Keratinocyte (primary cell): Measurements from ENCODE around the gene CXXC5. TPM values are rescaled to one million over a fixed set of nuclear protein-coding genes. Genes with fewer than 3 reads are reported as not detected.

Experiments
- DNase-seq: peaks from one replicate; pipeline ENCODE4 v3.0.0-alpha.2; 2011; ENCODE audit warnings: low read depth, missing footprints, low spot score
- FAIRE-seq: peaks from 2 replicates; lab custom pipeline; 2011; peaks lifted over from hg19 to GRCh38; lab: Jason Lieb, UNC
- H2AFZ ChIP-seq: 2 replicates; pipeline ENCODE4 v1.6.0; 2012; ENCODE audit warnings: low read length, control low read depth, inconsistent platforms; ENCODE audit not compliant: control insufficient read depth
- H3K27ac ChIP-seq: 2 replicates; pipeline ENCODE4 v1.5.1; 2011; ENCODE audit warnings: low read length; ENCODE audit not compliant: control insufficient read depth, insufficient read depth
- H3K27me3 ChIP-seq: 3 replicates; pipeline ENCODE4 v1.6.0; 2011; ENCODE audit warnings: low read length; ENCODE audit not compliant: control insufficient read depth, insufficient read depth; ENCODE audit errors: extremely low read depth
- H3K36me3 ChIP-seq, 2 experiments: 2 replicates in 1 of 2; 3 replicates in 1 of 2; pipeline ENCODE4 v1.5.1; 2011; ENCODE audit warnings: low read length in 2 of 2, mild to moderate bottlenecking in 1 of 2; ENCODE audit not compliant: control insufficient read depth in 2 of 2, insufficient read depth in 2 of 2; ENCODE audit errors: extremely low read depth in 1 of 2
- H3K4me1 ChIP-seq: 3 replicates; pipeline ENCODE4 v1.5.1; 2011; ENCODE audit warnings: low read length; ENCODE audit not compliant: control insufficient read depth, insufficient read depth; ENCODE audit errors: extremely low read depth
- H3K4me2 ChIP-seq: 3 replicates; pipeline ENCODE4 v1.6.0; 2011; ENCODE audit warnings: low read depth, low read length; ENCODE audit not compliant: control insufficient read depth, insufficient read depth; ENCODE audit errors: extremely low read depth
- H3K4me3 ChIP-seq, 3 experiments: fragments of 200-600 bp in 1 of 3; sonication (generic) in 1 of 3; 2 replicates in 2 of 3; 3 replicates in 1 of 3; pipeline ENCODE4 v1.5.1; 2011 to 2016; ENCODE audit warnings: low read length in 3 of 3, mild to moderate bottlenecking in 3 of 3, control low read depth in 2 of 3, inconsistent platforms in 1 of 3, low read depth in 1 of 3, mixed read lengths in 1 of 3, mixed run types in 1 of 3, moderate library complexity in 1 of 3; ENCODE audit not compliant: control insufficient read depth in 2 of 3, insufficient read depth in 2 of 3; ENCODE audit errors: extremely low read depth in 1 of 3
- H3K79me2 ChIP-seq: 2 replicates; pipeline ENCODE4 v1.6.0; 2012; ENCODE audit warnings: low read length; ENCODE audit not compliant: control insufficient read depth, insufficient read depth
- H3K9ac ChIP-seq: 3 replicates; pipeline ENCODE4 v1.6.0; 2011; ENCODE audit warnings: low read length; ENCODE audit not compliant: control insufficient read depth, insufficient read depth; ENCODE audit errors: extremely low read depth
- H3K9me1 ChIP-seq: 3 replicates; pipeline ENCODE4 v1.6.0; 2011; ENCODE audit warnings: low read length; ENCODE audit not compliant: control insufficient read depth, insufficient read depth; ENCODE audit errors: extremely low read depth
- H3K9me3 ChIP-seq: 2 replicates; pipeline ENCODE4 v1.5.1; 2012; ENCODE audit warnings: low read depth, low read length; ENCODE audit not compliant: control insufficient read depth
- H4K20me1 ChIP-seq: 3 replicates; pipeline ENCODE4 v1.6.0; 2011; ENCODE audit warnings: low read length; ENCODE audit not compliant: control insufficient read depth, insufficient read depth; ENCODE audit errors: extremely low read depth
- EZH2 ChIP-seq: IDR thresholded peaks from one replicate; pipeline ENCODE4 v1.6.1; 2012; ENCODE audit warnings: inconsistent platforms, mild to moderate bottlenecking, low read length, moderate library complexity
- dilution Hi-C: fragments of 300-500 bp; cut with MboI; formaldehyde crosslinking; loops from one replicate; pipeline ENCODE4 v1.7.0; 2020; ENCODE audit warnings: low sequenced_read_pairs; ENCODE audit not compliant: extremely low pct_ligation_motif_present
- polyA plus RNA-seq, 5 experiments: library from polyadenylated mRNA; depleted of rRNA in 3 of 5; stranded (reverse) in 3 of 5; stranded (forward) in 1 of 5; unstranded in 1 of 5; fragments of >200 nt; gene quantifications; 1 replicate in 1 of 5; 2 replicates in 3 of 5; 3 replicates in 1 of 5; pipeline versions ENCODE4 v1.2.1 to v1.2.3, GENCODE V29; 2011 to 2012; ENCODE audit warnings: missing spikeins in 2 of 5, low read depth in 1 of 5, low replicate concordance in 1 of 5
- TF ChIP-seq, protein P1 (sequence below), 3 experiments: IDR thresholded peaks in 1 of 3; conservative IDR thresholded peaks in 1 of 3; optimal IDR thresholded peaks in 1 of 3; 2 replicates in 2 of 3; 3 replicates in 1 of 3; pipeline versions ENCODE3 to v1.5.1; 2011; ENCODE audit warnings: low read length in 3 of 3, mild to moderate bottlenecking in 3 of 3, moderate library complexity in 2 of 3, control low read depth in 1 of 3, inconsistent platforms in 1 of 3; ENCODE audit not compliant: insufficient read depth in 2 of 3; ENCODE audit errors: extremely low read depth in 1 of 3

CXXC5 gene
- polyA plus RNA-seq, 1 donor (not counting 4 experiments of a cell fraction or from before 2014, with no cell fraction given): 1.0 TPM

DNA sequence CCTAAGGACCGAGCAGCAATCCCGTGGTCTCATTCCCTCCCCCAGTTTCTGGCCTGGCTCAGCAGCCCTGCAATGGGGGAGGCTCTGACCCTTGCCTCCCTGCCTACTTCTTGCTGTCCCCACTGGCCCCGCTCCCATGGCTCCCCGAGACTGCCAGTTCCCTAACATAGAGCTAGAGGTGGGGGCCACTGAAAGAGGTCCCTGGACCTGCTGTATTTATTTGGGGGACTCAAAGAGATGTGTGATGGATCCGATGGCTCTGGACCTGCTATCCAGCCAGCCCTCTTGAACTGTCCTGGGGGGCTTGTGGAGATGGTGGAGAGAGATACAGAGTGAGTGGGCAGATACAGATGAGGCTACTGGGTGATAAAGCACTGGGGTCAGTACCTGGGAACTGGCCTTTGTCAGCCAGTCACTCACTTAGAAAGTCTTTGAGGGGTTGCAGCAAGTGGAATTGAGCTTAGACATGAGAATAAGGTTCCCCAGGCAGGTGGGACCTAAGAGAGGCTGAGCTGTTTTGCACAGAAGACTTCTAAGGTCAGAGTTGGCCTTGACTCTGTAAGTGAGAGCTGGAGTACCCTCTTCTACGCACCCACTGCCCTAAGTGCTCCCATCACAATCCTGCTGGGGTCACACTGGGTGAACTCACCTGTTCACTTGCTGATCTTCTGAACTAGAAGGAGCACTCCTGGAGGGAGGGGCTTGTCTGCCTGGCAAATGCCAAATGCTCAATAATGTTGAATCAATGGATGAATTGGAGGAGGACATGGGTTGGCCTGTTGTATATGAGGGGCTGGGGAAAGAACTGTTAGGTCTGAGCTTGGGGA lies 42.9 kb downstream of the CXXC5 start:
- no peaks in the 10 kb centered on the region for H3K79me2 ChIP-seq
- dilution Hi-C loops: no loop called here
- FAIRE-seq: no peak
- H3K4me1 ChIP-seq: no peaks in the 10 kb centered on the region
- no peak overlapping the region for H3K9ac ChIP-seq
- no peak overlapping the region for H2AFZ ChIP-seq
- no peak for DNase-seq
- TF ChIP-seq, protein P1, sequence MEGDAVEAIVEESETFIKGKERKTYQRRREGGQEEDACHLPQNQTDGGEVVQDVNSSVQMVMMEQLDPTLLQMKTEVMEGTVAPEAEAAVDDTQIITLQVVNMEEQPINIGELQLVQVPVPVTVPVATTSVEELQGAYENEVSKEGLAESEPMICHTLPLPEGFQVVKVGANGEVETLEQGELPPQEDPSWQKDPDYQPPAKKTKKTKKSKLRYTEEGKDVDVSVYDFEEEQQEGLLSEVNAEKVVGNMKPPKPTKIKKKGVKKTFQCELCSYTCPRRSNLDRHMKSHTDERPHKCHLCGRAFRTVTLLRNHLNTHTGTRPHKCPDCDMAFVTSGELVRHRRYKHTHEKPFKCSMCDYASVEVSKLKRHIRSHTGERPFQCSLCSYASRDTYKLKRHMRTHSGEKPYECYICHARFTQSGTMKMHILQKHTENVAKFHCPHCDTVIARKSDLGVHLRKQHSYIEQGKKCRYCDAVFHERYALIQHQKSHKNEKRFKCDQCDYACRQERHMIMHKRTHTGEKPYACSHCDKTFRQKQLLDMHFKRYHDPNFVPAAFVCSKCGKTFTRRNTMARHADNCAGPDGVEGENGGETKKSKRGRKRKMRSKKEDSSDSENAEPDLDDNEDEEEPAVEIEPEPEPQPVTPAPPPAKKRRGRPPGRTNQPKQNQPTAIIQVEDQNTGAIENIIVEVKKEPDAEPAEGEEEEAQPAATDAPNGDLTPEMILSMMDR (optimal IDR thresholded peaks at IDR 0.05 in 1 of 3, IDR thresholded peaks at IDR 0.05 in 1 of 3, conservative IDR thresholded peaks at IDR 0.05 in 1 of 3; ENCODE audit: extremely low read depth in 1 of 3, insufficient read depth in 2 of 3, low read length in 3 of 3): no peak
- no peak for TF ChIP-seq EZH2
- H3K36me3 ChIP-seq: no peaks in the 10 kb centered on the region
- H3K27me3 ChIP-seq: no peaks in the 10 kb centered on the region
- H3K4me3 ChIP-seq: no peak overlapping the region
- no peaks in the 10 kb centered on the region for H4K20me1 ChIP-seq
- no peak overlapping the region for H3K27ac ChIP-seq
- H3K4me2 ChIP-seq: no peak overlapping the region
- no peaks in the 10 kb centered on the region for H3K9me3 ChIP-seq
- no peaks in the 10 kb centered on the region for H3K9me1 ChIP-seq

DNA sequence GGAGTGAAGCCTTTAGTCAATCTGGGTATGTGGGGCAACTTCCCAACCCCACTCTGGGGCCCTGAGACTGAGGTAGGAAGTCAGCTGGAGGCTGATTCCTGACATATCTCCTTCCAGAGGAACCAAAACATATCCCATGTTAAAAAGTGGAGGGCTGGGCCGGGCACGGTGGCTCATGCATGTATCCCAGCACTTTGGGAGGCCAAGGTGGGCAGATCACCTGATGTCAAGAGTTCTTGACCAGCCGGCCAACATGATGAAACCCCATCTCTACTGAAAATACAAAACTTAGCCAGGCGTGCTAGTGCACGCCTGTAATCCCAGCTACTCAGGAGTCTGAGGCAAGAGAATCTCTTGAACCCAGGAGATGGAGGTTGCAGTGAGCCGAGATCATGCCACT lies 44.0 kb downstream of the CXXC5 start:
- FAIRE-seq (no peak), DNase-seq (no peak)
- TF ChIP-seq, protein P1 (optimal IDR thresholded peaks at IDR 0.05 in 1 of 3, IDR thresholded peaks at IDR 0.05 in 1 of 3, conservative IDR thresholded peaks at IDR 0.05 in 1 of 3; ENCODE audit: extremely low read depth in 1 of 3, insufficient read depth in 2 of 3, low read length in 3 of 3): no peak
- no peak for TF ChIP-seq EZH2
- no peaks in the 10 kb centered on the region for H3K9me3 ChIP-seq
- H3K4me2 ChIP-seq: no peak overlapping the region
- no peak overlapping the region for H3K4me3 ChIP-seq
- H3K4me1 ChIP-seq: peaks cover 3% of the 10 kb centered on the region
- H3K27me3 ChIP-seq: no peaks in the 10 kb centered on the region
- H3K36me3 ChIP-seq: no peaks in the 10 kb centered on the region
- no peak overlapping the region for H3K27ac ChIP-seq
- H3K9ac ChIP-seq: no peak overlapping the region
- H3K79me2 ChIP-seq: no peaks in the 10 kb centered on the region
- H4K20me1 ChIP-seq: no peaks in the 10 kb centered on the region
- dilution Hi-C loops: no loop called here
- H3K9me1 ChIP-seq: no peaks in the 10 kb centered on the region
- no peak overlapping the region for H2AFZ ChIP-seq
